Neural crest cell (in vitro differentiated cells): ENCODE results near the gene ATF7. TPM values are rescaled to one million over a fixed set of nuclear protein-coding genes. Genes with fewer than 3 reads are reported as not detected.

ENCODE experiments used
- DNase-seq: peaks from one replicate; pipeline ENCODE4 v3.0.0; 2021; ENCODE audit warnings: low read depth, mixed read lengths, low spot score
- H3K27ac Mint-ChIP-seq: one replicate; pipeline ENCODE4 v1.8.0; 2021; ENCODE audit warnings: mild to moderate bottlenecking, mixed read lengths; ENCODE audit not compliant: unreplicated experiment
- H3K27me3 Mint-ChIP-seq: 2 replicates; pipeline ENCODE4 v1.8.0; 2021; ENCODE audit warnings: low read depth, mild to moderate bottlenecking, mixed read lengths
- H3K36me3 Mint-ChIP-seq: 2 replicates; pipeline ENCODE4 v1.8.0; 2021; ENCODE audit warnings: low read depth, mild to moderate bottlenecking, mixed read lengths
- H3K4me1 Mint-ChIP-seq: 2 replicates; pipeline ENCODE4 v1.8.0; 2021; ENCODE audit warnings: mixed read lengths
- H3K4me3 Mint-ChIP-seq: one replicate; pipeline ENCODE4 v1.8.0; 2021; ENCODE audit warnings: mild to moderate bottlenecking, mixed read lengths
- H3K9me3 Mint-ChIP-seq: 2 replicates; pipeline ENCODE4 v1.8.0; 2021; ENCODE audit warnings: mixed read lengths
- total RNA-seq: library from RNA; stranded (reverse); gene quantifications from 2 replicates; pipeline ENCODE4 v1.2.1, GENCODE V29; 2021
- TF ChIP-seq, protein P1 (sequence below): fragments of 200-600 bp; sonication (generic); conservative IDR thresholded peaks from 2 replicates; pipeline ENCODE4 v1.5.0; 2021; ENCODE audit warnings: antibody characterized with exemption, mild to moderate bottlenecking

ATF7 gene
- total RNA-seq, 1 donor from 2014 or later, result 32.5 TPM

GRCh38 chr12:53591301-53592206 is 34.6 kb downstream of the ATF7 start:
- peaks cover 21% of the 10 kb centered on the region for H3K4me1 Mint-ChIP-seq
- H3K36me3 Mint-ChIP-seq, result peaks cover 2% of the 10 kb centered on the region
- no peak overlapping the region for H3K4me3 Mint-ChIP-seq
- peak overlapping the region; percentile 83 for H3K27ac Mint-ChIP-seq
- TF ChIP-seq, protein P1, sequence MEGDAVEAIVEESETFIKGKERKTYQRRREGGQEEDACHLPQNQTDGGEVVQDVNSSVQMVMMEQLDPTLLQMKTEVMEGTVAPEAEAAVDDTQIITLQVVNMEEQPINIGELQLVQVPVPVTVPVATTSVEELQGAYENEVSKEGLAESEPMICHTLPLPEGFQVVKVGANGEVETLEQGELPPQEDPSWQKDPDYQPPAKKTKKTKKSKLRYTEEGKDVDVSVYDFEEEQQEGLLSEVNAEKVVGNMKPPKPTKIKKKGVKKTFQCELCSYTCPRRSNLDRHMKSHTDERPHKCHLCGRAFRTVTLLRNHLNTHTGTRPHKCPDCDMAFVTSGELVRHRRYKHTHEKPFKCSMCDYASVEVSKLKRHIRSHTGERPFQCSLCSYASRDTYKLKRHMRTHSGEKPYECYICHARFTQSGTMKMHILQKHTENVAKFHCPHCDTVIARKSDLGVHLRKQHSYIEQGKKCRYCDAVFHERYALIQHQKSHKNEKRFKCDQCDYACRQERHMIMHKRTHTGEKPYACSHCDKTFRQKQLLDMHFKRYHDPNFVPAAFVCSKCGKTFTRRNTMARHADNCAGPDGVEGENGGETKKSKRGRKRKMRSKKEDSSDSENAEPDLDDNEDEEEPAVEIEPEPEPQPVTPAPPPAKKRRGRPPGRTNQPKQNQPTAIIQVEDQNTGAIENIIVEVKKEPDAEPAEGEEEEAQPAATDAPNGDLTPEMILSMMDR, result no peak
- no peaks in the 10 kb centered on the region for H3K27me3 Mint-ChIP-seq
- DNase-seq, result no peak
- H3K9me3 Mint-ChIP-seq, result no peaks in the 10 kb centered on the region

- no peak overlapping the region for H3K27ac Mint-ChIP-seq
Measured at GRCh38 chr12:53590652-53591051, 35.5 kb downstream of the ATF7 start.

DNA sequence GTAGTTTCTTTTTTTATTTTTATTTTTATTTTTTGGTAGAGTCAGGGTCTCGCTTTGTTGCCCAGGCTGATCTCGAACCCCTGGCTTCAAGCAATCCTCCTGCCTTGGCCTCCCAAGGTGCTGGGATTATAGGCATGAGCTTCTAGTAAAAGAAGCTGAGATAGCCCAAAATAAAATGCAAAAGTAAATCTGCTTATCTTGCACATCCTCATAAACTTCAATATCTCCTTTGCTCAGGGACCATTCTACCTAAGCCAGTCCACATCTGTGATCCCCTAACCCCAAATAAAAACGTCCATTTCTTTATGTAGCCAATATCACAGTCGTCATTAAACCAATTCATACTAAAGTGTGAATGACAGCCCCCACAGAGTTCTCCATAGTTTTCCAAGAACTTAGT is 36.3 kb downstream of the ATF7 start:
- H3K36me3 Mint-ChIP-seq, result peaks cover 2% of the 10 kb centered on the region
- TF ChIP-seq, protein P1, result no peak
- H3K4me1 Mint-ChIP-seq, result peaks cover 25% of the 10 kb centered on the region
- no peaks in the 10 kb centered on the region for H3K27me3 Mint-ChIP-seq
- no peak overlapping the region for H3K27ac Mint-ChIP-seq
- DNase-seq, result no peak
- H3K4me3 Mint-ChIP-seq, result no peak overlapping the region
- H3K9me3 Mint-ChIP-seq, result no peaks in the 10 kb centered on the region

More at GRCh38 chr12:53590652-53591051, 35.5 kb downstream of the ATF7 start:
- Mint-ChIP-seq H3K9me3 (no peaks in the 10 kb centered on the region), H3K4me3 (no peak overlapping the region), H3K4me1 (peaks cover 23% of the 10 kb centered on the region), H3K27me3 (no peaks in the 10 kb centered on the region), H3K36me3 (peaks cover 2% of the 10 kb centered on the region)
- TF ChIP-seq, protein P1, result no peak
- no peak for DNase-seq

DNA sequence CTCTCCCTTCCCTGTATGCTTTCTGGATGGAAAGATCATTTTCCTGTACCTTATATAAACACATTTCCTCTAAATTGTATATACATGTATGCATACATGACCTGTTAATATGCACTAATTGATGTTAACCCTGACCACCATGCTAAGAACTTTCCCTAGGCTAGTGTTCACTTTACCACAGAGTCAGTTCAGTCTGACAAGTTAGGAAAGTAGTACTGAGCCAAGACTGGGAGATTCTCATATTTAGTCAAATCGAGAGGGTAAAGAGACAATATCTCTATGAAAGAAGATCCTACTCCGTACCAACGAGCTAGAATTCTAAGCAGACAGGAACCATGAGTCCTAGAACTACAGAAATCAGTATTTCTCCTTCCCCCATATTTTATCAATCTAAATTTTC is 36.8 kb downstream of the ATF7 start:
- no peaks in the 10 kb centered on the region for H3K27me3 Mint-ChIP-seq
- H3K27ac Mint-ChIP-seq, result no peak overlapping the region
- H3K4me1 Mint-ChIP-seq, result peaks cover 25% of the 10 kb centered on the region
- peaks cover 5% of the 10 kb centered on the region for H3K36me3 Mint-ChIP-seq
- H3K4me3 Mint-ChIP-seq, result no peak overlapping the region
- TF ChIP-seq, protein P1, result no peak
- no peak for DNase-seq
- H3K9me3 Mint-ChIP-seq, result no peaks in the 10 kb centered on the region

DNA sequence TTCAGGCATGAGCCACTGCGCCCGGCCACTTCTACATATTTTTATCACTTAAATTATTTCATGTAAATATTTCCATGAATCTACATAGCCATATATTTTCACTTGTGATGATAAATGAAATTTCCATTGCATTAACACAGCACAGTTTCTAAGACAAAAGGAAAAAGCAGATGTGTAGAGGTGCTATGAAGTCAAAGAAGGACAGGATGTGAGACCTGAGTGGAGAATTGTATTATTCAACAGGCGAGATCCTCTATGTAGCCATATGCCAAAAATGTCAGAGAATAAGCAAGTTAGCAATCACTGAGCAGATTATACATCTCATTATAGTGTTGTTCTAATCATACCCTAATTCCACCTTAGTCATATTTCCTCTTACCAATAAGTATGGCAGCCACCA is 38.1 kb downstream of the ATF7 start:
- Mint-ChIP-seq H3K27ac (no peak overlapping the region), H3K4me1 (peaks cover 25% of the 10 kb centered on the region), H3K27me3 (no peaks in the 10 kb centered on the region), H3K36me3 (peaks cover 13% of the 10 kb centered on the region), H3K4me3 (no peak overlapping the region), H3K9me3 (peaks cover 3% of the 10 kb centered on the region)
- no peak for DNase-seq
- TF ChIP-seq, protein P1, result no peak
